ENCODE data around the gene CADM4. TPM values are rescaled to one million over a fixed set of nuclear protein-coding genes. Genes with fewer than 3 reads are reported as not detected.

CADM4 gene
- total and polyA plus RNA-seq, 9 of the 15 experiments (the other 6 are each of a cell fraction or from before 2014, with no cell fraction given), result 0.03 to 4.6 (median 1.3) TPM

Small RNA genes within 50 kb of the gene (small RNA-seq; reads per million reads assigned to genes)
- gene RN7SL368P, result not detected

Other genes starting within 250 kb of the CADM4 start
Only the 7 nearest of the 18 such genes appear.
- gene XRCC1, start 64.3 kb downstream of the CADM4 start, total RNA-seq (2014; rRNA removed), result 31.5 and 40.2 TPM in 2 replicates
- 10.4 and 13.7 TPM in 2 replicates for gene XRCC1, start 64.3 kb downstream of the CADM4 start, total RNA-seq (2014; rRNA removed; fragmentation: Illumina TruSeq; extraction: Trizol)
- 24.4 and 24.9 TPM in 2 replicates for gene XRCC1, start 64.3 kb downstream of the CADM4 start, total RNA-seq (2015; rRNA removed; fragmentation: Illumina TruSeq; extraction: Trizol)
- 24.9 and 27.9 TPM in 2 replicates for gene XRCC1, start 64.3 kb downstream of the CADM4 start, total RNA-seq (2021)
- gene XRCC1, start 64.3 kb downstream of the CADM4 start, polyA plus RNA-seq (2011; rRNA removed), result 21.8 and 23.3 TPM in 2 replicates
- 36.9 and 37.0 TPM in 2 replicates for gene XRCC1, start 64.3 kb downstream of the CADM4 start, polyA plus RNA-seq (2014; fragmentation: Illumina TruSeq; extraction: Trizol)
- 1 to 10 TPM; 1.5 to 5.2 TPM for gene XRCC1, start 64.3 kb downstream of the CADM4 start, polyA plus RNA-seq (2014; fragmentation: Nextera tagmentation; extraction: Ambion mirVana)
- gene XRCC1, start 64.3 kb downstream of the CADM4 start, polyA plus RNA-seq (2014; rRNA removed), result 33.8 and 34.9 TPM in 2 replicates
- 1.1 TPM in 2 replicates for gene PINLYP, start 64.0 kb downstream of the CADM4 start, total RNA-seq (2014; rRNA removed)
- 1.1 and 1.7 TPM in 2 replicates for gene PINLYP, start 64.0 kb downstream of the CADM4 start, total RNA-seq (2014; rRNA removed; fragmentation: Illumina TruSeq; extraction: Trizol)
- gene PINLYP, start 64.0 kb downstream of the CADM4 start, total RNA-seq (2015; rRNA removed; fragmentation: Illumina TruSeq; extraction: Trizol), result 2.2 and 2.7 TPM in 2 replicates
- gene PINLYP, start 64.0 kb downstream of the CADM4 start, total RNA-seq (2021), result 1.00 and 2.4 TPM in 2 replicates
- gene PINLYP, start 64.0 kb downstream of the CADM4 start, polyA plus RNA-seq (2011; rRNA removed), result 1.0 and 1.5 TPM in 2 replicates
- 2.8 and 4.7 TPM in 2 replicates for gene PINLYP, start 64.0 kb downstream of the CADM4 start, polyA plus RNA-seq (2014; fragmentation: Illumina TruSeq; extraction: Trizol)
- 1 to 10 TPM; 4.6 to 6.0 TPM for gene PINLYP, start 64.0 kb downstream of the CADM4 start, polyA plus RNA-seq (2014; fragmentation: Nextera tagmentation; extraction: Ambion mirVana)
- gene PINLYP, start 64.0 kb downstream of the CADM4 start, polyA plus RNA-seq (2014; rRNA removed), result 6.7 and 8.0 TPM in 2 replicates
- gene IRGQ, start 43.7 kb downstream of the CADM4 start, total RNA-seq (2014; rRNA removed), result 5.3 and 7.3 TPM in 2 replicates
- 8.8 and 9.6 TPM in 2 replicates for gene IRGQ, start 43.7 kb downstream of the CADM4 start, total RNA-seq (2014; rRNA removed; fragmentation: Illumina TruSeq; extraction: Trizol)
- gene IRGQ, start 43.7 kb downstream of the CADM4 start, total RNA-seq (2015; rRNA removed; fragmentation: Illumina TruSeq; extraction: Trizol), result 7.8 and 7.9 TPM in 2 replicates
- gene IRGQ, start 43.7 kb downstream of the CADM4 start, total RNA-seq (2021), result 16.8 and 19.2 TPM in 2 replicates
- 8.3 and 11.2 TPM in 2 replicates for gene IRGQ, start 43.7 kb downstream of the CADM4 start, polyA plus RNA-seq (2011; rRNA removed)
- 3.4 and 5.1 TPM in 2 replicates for gene IRGQ, start 43.7 kb downstream of the CADM4 start, polyA plus RNA-seq (2014; fragmentation: Illumina TruSeq; extraction: Trizol)
- gene IRGQ, start 43.7 kb downstream of the CADM4 start, polyA plus RNA-seq (2014; fragmentation: Nextera tagmentation; extraction: Ambion mirVana), result 10 to 100 TPM in 1 of 2 experiments, 1 to 10 TPM in 1; 3.5 to 11.2 TPM
- gene IRGQ, start 43.7 kb downstream of the CADM4 start, polyA plus RNA-seq (2014; rRNA removed), result 6.2 and 6.6 TPM in 2 replicates
- gene ZNF576, start 43.3 kb downstream of the CADM4 start, total RNA-seq (2014; rRNA removed), result 7.1 and 16.2 TPM in 2 replicates
- 5.6 and 6.8 TPM in 2 replicates for gene ZNF576, start 43.3 kb downstream of the CADM4 start, total RNA-seq (2014; rRNA removed; fragmentation: Illumina TruSeq; extraction: Trizol)
- 8.8 and 9.9 TPM in 2 replicates for gene ZNF576, start 43.3 kb downstream of the CADM4 start, total RNA-seq (2015; rRNA removed; fragmentation: Illumina TruSeq; extraction: Trizol)
- 14.2 and 18.2 TPM in 2 replicates for gene ZNF576, start 43.3 kb downstream of the CADM4 start, total RNA-seq (2021)
- gene ZNF576, start 43.3 kb downstream of the CADM4 start, polyA plus RNA-seq (2011; rRNA removed), result 7.3 and 9.7 TPM in 2 replicates
- 12.5 and 12.7 TPM in 2 replicates for gene ZNF576, start 43.3 kb downstream of the CADM4 start, polyA plus RNA-seq (2014; fragmentation: Illumina TruSeq; extraction: Trizol)
- gene ZNF576, start 43.3 kb downstream of the CADM4 start, polyA plus RNA-seq (2014; fragmentation: Nextera tagmentation; extraction: Ambion mirVana), result 10 to 100 TPM; 12.2 to 18.2 TPM
- gene ZNF576, start 43.3 kb downstream of the CADM4 start, polyA plus RNA-seq (2014; rRNA removed), result 12.8 and 17.4 TPM in 2 replicates
- gene SRRM5, start 27.8 kb downstream of the CADM4 start, total RNA-seq (2014; rRNA removed), result 0.08 and 0.09 TPM in 2 replicates
- gene SRRM5, start 27.8 kb downstream of the CADM4 start, total RNA-seq (2014; rRNA removed; fragmentation: Illumina TruSeq; extraction: Trizol), result 0.13 and 0.25 TPM in 2 replicates
- gene SRRM5, start 27.8 kb downstream of the CADM4 start, total RNA-seq (2015; rRNA removed; fragmentation: Illumina TruSeq; extraction: Trizol), result 0.08 and 0.18 TPM in 2 replicates
- 0.11 and 0.18 TPM in 2 replicates for gene SRRM5, start 27.8 kb downstream of the CADM4 start, total RNA-seq (2021)
- 0.10 and 0.18 TPM in 2 replicates for gene SRRM5, start 27.8 kb downstream of the CADM4 start, polyA plus RNA-seq (2011; rRNA removed)
- 0.43 and 0.45 TPM in 2 replicates for gene SRRM5, start 27.8 kb downstream of the CADM4 start, polyA plus RNA-seq (2014; fragmentation: Illumina TruSeq; extraction: Trizol)
- not detected for gene SRRM5, start 27.8 kb downstream of the CADM4 start, polyA plus RNA-seq (2014; fragmentation: Nextera tagmentation; extraction: Ambion mirVana)
- gene SRRM5, start 27.8 kb downstream of the CADM4 start, polyA plus RNA-seq (2014; rRNA removed), result 0.25 and 0.36 TPM in 2 replicates
- gene ZNF428, start 20.2 kb downstream of the CADM4 start, total RNA-seq (2014; rRNA removed), result 85.7 and 86.9 TPM in 2 replicates
- gene ZNF428, start 20.2 kb downstream of the CADM4 start, total RNA-seq (2014; rRNA removed; fragmentation: Illumina TruSeq; extraction: Trizol), result 8.4 and 8.8 TPM in 2 replicates
- gene ZNF428, start 20.2 kb downstream of the CADM4 start, total RNA-seq (2015; rRNA removed; fragmentation: Illumina TruSeq; extraction: Trizol), result 27.5 and 30.4 TPM in 2 replicates
- 42.2 and 49.2 TPM in 2 replicates for gene ZNF428, start 20.2 kb downstream of the CADM4 start, total RNA-seq (2021)
- gene ZNF428, start 20.2 kb downstream of the CADM4 start, polyA plus RNA-seq (2011; rRNA removed), result 14.9 and 15.9 TPM in 2 replicates
- 14.9 and 19.1 TPM in 2 replicates for gene ZNF428, start 20.2 kb downstream of the CADM4 start, polyA plus RNA-seq (2014; fragmentation: Illumina TruSeq; extraction: Trizol)
- under 1 TPM; 0.15 to 0.23 TPM for gene ZNF428, start 20.2 kb downstream of the CADM4 start, polyA plus RNA-seq (2014; fragmentation: Nextera tagmentation; extraction: Ambion mirVana)
- 68.7 and 75.7 TPM in 2 replicates for gene ZNF428, start 20.2 kb downstream of the CADM4 start, polyA plus RNA-seq (2014; rRNA removed)
- 13.1 and 15.6 TPM in 2 replicates for gene PLAUR, start 30.3 kb upstream of the CADM4 start, total RNA-seq (2014; rRNA removed)
- 6.9 and 8.1 TPM in 2 replicates for gene PLAUR, start 30.3 kb upstream of the CADM4 start, total RNA-seq (2014; rRNA removed; fragmentation: Illumina TruSeq; extraction: Trizol)
- gene PLAUR, start 30.3 kb upstream of the CADM4 start, total RNA-seq (2015; rRNA removed; fragmentation: Illumina TruSeq; extraction: Trizol), result 10.8 and 12.4 TPM in 2 replicates
- 10.8 and 12.9 TPM in 2 replicates for gene PLAUR, start 30.3 kb upstream of the CADM4 start, total RNA-seq (2021)
- 8.4 and 17.5 TPM in 2 replicates for gene PLAUR, start 30.3 kb upstream of the CADM4 start, polyA plus RNA-seq (2011; rRNA removed)
- gene PLAUR, start 30.3 kb upstream of the CADM4 start, polyA plus RNA-seq (2014; fragmentation: Illumina TruSeq; extraction: Trizol), result 13.6 and 14.4 TPM in 2 replicates
- 10 to 100 TPM in 1 of 2 experiments, 1 to 10 TPM in 1; 7.0 to 10.9 TPM for gene PLAUR, start 30.3 kb upstream of the CADM4 start, polyA plus RNA-seq (2014; fragmentation: Nextera tagmentation; extraction: Ambion mirVana)
- 14.3 and 16.2 TPM in 2 replicates for gene PLAUR, start 30.3 kb upstream of the CADM4 start, polyA plus RNA-seq (2014; rRNA removed)